Upper lobe of left lung (tissue), 4 donors: ENCODE data around the gene TRIM31.

ENCODE experiments used
- CTCF ChIP-seq, 6 experiments: fragments of 450-650 bp in 4 of 6; fragments of 200-600 bp in 2 of 6; sonication (generic) in 2 of 6; IDR thresholded peaks; one replicate each; pipeline ENCODE4 v1.5.1; 2016 to 2019; ENCODE audit warnings: antibody characterized with exemption in 6 of 6
- EP300 ChIP-seq, 4 donors: sonication (generic); formaldehyde crosslinking; IDR thresholded peaks; one replicate each; pipeline ENCODE4 v1.5.1; 2017; ENCODE audit warnings: antibody characterized with exemption in 4 of 4, control low read depth in 2 of 4
- POLR2A ChIP-seq, 4 donors: fragments of 450-650 bp; IDR thresholded peaks; one replicate each; pipeline ENCODE4 v1.5.1; 2016 to 2017; ENCODE audit warnings: antibody characterized with exemption in 4 of 4, mild to moderate bottlenecking in 2 of 4
- POLR2AphosphoS5 ChIP-seq, 2 donors: sonication (generic); formaldehyde crosslinking; IDR thresholded peaks; one replicate each; pipeline ENCODE4 v1.5.1; 2017; ENCODE audit warnings: antibody characterized with exemption in 2 of 2

GRCh38 chr6:30061092-30061857 is 51.6 kb downstream of the TRIM31 start, which contains the start of gene POLR1H:
- TF ChIP-seq POLR2AphosphoS5 (IDR thresholded peaks at IDR 0.05) (peak; percentile 94 to 95), POLR2A (IDR thresholded peaks at IDR 0.05) (peak in 3 of 4 donors; percentile 72 to 94 (median 93)), CTCF (IDR thresholded peaks at IDR 0.05) (peak in 1 of 6 experiments; percentile 15), EP300 (IDR thresholded peaks at IDR 0.05) (no peak)
